Stimulated activated CD4-positive, alpha-beta T cell treated with anti-CD3 and anti-CD28 coated beads, Interleukin-12 subunit alpha, Interleukin-12 subunit beta, amount 100 ng/mL, for 48 hours (primary cell): ENCODE measurements around the gene SIRPA.

Source experiments
- DNase-seq, 3 donors: peaks; one replicate each; pipeline ENCODE4 v3.0.0-alpha.2; 2020; ENCODE audit warnings: low read depth in 2 of 3, low spot score in 1 of 3

The SIRPA gene

DNA sequence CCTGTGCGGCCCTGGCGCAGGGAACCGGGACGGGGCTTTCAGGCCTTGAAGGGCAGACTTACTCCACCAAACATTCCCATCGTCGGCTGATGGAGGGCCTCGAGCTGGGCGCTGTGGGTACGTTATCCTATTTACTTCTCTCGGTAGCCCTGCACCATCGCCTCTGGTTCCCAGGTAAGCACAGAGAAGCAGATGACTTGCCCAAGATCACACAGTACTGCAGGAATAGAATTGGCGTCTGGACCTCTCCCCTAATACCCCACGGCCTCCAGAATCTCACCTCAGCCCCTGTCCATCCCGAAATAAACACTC is 52.3 kb downstream of the SIRPA start:
- no peak for DNase-seq

- DNase-seq = no peak
Observed at GRCh38 chr20:1949347-1950100, 54.3 kb downstream of the SIRPA start.

DNA sequence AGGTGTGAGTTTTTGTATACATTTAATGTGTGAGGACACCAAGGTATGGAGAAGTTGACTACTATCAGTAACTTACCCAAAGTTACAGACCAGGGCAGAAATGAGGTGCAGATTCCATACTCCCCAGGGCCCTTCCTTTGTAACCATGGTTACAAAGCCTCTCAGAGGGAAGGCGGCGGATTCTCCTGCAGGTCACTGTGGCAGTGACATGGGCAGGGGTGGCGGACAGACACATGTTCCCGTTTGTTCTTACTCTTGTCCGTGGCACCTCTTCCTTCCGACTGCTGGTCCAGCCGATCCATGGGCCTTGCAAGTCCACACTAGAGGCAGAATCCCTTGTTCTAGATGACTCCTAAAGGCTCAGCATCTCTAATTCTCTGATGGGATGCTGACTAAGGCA is 55.6 kb downstream of the SIRPA start:
- no peak for DNase-seq

DNA sequence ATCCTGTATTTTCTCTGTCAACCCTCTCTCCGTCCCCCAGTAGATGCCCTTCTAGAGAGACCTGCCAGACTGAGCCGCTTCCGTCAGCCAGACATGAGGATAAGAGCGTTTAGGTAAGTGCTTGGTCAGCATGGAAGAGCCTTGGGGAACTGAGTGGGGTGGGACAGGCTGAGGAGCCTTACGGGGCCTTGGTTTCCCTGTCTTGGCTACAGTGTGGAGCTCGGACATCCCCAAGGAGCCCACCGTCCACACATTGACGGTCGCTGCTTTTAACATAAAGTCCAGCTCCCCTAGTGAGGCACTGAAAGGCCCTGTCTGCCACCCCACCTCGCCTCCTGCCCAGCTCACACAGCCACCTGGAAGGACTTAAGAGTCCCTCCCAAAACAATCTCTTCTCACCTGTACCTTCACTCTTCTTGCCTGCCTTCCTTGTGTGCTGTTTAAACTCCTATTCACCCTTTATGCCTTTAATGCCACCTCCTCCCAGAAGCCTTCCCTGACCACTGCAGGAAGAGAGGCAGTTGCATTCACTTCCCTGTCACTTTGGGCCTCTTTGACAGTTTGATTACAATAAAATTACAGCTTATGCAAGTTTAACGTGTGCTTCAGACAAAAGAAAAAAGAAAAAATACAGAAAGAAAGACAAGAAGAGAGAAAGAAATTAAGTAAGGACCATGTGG is 56.4 kb downstream of the SIRPA start:
- DNase-seq = no peak

- DNase-seq = no peak
Observed at GRCh38 chr20:1952737-1953530, 57.7 kb downstream of the SIRPA start.

DNA sequence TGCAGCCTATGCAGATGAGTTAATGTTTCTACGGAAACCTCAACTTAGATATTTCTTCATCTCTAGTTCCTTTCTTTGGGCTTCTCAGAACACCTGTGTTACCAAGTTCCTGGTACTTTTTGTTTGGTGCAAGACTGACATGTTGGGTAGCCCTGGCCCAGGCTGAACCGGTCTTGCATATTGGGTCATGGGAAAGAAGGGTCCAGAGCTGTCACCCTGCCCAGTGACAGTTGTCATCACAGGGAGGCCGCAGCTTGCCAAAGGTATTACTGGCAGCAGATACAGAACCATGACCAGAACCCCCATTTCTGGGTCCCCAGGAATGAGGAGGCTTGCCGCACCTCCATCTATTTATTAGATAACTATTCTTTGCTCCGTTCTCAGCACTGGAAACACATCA is 58.4 kb downstream of the SIRPA start:
- no peak for DNase-seq

DNA sequence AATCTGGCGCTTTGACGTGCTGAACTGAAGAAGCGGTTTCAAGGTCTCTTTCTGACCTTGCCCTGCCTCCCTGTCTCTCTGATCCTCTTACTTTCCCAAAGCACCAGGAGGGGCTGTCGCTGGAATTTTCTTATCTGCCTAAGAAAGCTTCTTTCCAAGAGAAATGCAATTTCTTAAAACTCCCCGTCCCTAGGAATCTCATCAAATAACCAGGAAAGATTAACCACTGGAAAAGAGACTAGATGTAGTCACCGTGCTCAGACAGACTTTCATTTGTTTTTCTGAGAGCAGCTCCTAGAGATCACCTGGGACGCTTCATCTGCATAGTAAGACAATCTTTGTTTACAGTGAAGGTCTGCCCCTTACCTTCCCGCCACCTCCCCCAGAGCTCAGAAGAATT is 60.0 kb downstream of the SIRPA start:
- no peak for DNase-seq

- no peak for DNase-seq
Observed at GRCh38 chr20:1958426-1958825, 63.2 kb downstream of the SIRPA start.

DNA sequence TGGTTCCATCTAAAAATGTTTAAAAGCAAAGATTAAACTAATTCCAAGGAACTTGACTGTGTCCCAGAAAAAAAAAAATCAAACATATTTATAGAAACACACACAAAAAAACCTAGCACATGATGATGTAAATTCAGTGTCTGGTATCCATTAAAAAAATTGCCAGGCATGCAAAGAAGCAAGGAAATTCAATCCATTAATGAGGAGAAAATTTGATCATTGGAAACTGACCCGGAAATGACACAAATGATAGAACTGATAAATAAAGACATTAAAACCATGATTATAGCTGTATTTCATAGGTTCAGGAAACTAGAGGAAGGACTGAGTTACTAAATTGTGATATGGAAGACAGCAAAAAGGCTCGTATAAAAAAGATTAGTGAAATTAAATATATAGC is 63.9 kb downstream of the SIRPA start:
- no peak for DNase-seq

GRCh38 chr20:1961374-1961773 is 66.2 kb downstream of the SIRPA start:
- no peak for DNase-seq

DNA sequence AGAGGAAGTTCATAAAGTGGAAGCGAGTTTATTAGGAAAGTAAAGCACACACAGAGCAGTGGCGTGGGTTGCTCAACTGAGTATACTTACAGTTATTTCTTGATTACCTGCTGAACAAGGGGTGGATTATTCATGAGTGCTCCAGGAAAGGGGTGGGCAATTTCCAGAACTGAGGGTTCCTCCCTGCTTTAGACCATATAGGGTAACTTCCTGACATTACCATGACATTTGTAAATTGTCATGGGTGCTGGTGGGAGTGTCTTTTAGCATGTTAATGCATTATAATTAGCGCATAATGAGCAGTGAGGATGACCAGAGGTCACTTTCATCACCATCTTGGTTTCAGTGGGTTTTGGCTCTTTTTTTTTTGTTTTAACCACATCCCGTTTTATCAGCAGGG is 68.9 kb downstream of the SIRPA start:
- DNase-seq = no peak

GRCh38 chr20:1964659-1965405 is 69.6 kb downstream of the SIRPA start:
- DNase-seq = no peak

DNA sequence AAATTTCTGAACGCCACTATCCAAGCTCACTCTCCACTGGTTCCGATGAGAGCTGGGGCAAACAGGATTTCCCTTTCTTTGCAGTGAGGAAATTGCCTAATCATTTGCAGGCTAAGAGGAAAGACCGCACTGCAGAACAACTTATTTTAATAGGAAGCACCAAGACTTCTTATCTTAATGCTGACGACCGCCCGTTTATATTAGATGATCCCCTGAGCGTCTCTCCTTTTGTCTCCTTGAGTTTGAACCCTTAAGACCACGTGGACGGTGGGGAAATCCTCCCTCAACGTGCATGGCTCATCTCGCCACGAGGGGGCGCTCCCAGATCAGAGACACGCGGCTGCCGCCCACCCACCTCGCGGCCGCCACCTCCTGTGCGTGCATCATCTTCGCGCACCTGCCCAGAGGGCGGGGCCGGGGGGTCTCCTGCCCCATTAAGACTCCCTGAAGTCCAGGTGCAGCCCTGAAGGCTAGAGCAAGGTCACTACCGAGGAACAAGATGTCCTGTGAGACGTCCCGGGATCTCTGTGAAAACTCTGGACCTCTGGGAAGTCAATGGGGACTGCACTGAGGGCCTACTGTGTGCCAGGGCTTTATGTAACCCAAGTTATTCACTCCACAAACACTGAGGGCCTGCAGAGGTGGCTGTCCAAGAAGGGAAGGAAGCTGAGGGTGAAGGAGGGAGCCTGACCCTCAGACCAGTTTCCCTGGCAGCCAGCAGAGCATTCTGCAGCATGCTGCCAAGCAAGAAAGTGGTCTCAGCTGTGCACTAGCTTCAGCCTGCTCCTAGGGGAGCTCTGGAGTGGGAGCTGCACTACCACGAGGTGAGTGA is 70.5 kb downstream of the SIRPA start:
- peak; percentile 78 to 83 (median 79) for DNase-seq

DNA sequence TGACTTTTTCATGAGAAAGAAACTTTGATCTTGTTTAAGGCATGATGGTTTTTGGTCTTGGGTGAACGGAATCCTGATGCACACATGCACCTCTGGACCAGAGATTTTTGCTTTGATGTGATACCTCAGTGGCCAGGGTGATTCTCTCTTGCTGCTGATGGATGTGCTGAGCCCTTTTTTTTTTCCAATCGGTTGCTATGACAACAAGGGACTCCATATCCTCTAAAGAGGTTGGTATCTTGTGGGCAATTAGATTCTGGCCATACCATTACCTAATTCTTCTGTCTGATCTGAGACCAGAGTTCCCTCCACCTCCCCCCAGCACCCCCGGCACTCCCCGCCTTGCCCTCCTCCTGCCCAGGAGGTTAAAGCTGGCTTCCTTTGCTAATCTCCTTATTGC is 73.8 kb downstream of the SIRPA start:
- no peak for DNase-seq

DNA sequence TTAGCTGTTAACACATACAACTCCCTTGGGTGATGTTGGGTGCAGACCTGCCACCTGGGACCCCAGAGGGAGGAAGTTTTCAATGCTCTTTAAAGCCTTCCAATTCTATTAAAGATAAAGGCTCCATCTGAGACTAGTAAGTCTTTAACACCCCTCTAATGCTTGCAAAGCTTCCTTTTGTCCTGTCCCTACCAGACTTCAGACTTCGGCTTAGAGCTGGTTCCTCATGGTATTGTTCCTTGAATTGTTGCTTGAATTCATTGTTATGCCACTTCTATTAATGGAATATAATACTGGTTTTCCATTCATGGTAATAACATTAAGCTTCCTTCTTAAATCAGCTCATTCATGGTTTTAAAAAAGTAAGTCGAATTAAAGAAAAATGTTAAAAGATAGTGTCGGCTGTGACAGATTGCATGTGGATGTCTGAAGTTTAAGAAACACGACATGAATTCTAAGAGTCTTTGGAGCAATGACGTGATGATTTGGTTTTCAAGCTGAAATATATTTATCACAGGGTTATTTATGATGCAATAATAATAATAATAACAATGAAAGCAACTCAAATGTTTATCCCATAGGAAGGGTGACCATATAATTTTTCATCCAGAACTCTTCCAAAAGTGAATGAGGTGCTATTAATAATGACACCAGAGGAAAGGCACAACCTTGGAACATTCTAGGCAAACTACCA is 76.8 kb downstream of the SIRPA start:
- DNase-seq = no peak

DNA sequence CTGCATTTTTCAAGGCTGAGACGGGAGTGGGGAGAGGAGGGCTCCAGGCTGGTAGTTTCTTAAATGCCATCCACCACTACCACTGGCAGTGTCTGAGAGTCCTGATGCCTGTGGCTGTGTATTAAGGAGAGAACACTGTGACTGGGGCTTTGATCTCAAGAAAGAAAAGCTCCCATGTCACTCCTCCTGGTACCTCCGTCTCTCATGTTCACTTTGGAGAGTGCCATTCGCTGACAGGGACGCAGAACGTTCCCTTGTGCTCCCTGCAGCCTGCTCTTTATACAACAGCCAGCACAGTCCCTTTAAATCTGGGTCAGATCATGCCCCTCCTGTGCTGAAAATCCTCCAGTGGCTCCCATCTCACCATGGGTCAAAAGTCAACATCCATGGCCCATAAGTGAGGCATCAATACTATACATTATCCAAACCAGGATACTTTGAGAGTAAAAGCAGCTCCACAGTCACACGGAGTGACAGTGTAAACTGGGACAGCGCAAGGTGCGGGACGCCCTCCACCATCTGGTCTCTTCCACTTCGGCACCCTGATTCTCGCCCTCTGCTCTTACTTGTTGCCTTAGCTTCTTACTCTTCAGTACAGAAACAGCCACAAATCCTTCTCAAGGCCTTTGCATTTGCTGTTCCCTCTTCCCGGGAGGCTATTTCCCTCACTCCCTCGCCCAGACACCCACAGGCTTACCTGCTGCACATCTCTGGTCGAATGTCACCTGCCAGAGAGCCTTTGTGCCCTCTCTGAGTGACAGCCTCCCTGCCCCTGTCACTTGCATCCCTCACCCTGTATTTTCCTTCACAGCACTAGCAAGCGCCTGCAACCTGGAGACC is 78.6 kb downstream of the SIRPA start:
- DNase-seq = no peak

DNA sequence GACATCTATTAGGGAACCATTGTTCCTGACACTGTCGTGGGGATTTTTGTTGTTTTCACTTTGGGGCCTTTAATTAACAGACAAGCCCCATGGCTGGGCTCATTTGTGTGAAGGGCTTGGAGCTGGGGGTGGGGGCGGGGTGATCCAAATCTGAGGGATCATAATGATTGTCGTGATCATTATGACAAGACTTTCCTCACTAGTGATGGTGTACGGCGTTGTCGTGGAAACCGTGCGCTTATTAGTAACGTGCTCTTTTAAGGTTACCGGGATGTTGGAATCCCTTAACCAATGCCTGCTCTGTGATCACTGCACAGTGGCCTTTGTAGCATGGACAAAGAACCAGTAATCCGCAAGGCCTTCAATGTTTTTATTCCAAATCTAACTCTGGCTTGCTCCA is 80.1 kb downstream of the SIRPA start:
- DNase-seq = no peak

DNA sequence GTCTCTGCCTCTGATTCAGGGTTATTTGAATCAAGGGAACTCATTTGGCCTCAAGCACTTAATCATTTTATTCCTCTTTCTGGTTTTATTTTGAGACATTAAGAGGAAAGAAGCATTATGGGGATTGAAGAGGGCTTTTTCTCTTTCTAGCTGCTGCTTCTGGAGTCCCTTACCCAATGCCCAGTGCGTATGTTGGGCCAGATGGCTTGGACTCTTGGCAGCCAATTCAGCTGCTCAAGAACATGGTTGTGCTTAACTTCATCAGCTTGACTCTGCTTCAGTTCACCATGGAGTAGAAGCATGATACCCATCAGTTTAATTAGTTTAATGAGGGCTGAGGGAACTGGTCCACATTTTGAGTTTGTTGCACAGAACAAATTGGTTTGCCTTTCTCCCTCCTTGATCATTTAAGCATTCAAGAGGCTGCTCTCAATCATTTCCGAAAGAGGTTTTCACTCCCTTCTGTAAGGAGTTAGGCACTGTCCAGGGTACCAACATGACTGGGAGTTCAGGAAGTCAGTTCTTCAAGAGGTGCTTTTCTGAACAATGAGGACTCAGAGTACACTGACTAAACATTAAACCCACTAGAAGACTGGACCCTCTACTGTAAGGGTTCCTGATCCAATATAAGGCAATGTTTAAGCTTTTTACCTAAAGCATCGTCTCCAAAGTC is 84.0 kb downstream of the SIRPA start:
- no peak for DNase-seq

DNA sequence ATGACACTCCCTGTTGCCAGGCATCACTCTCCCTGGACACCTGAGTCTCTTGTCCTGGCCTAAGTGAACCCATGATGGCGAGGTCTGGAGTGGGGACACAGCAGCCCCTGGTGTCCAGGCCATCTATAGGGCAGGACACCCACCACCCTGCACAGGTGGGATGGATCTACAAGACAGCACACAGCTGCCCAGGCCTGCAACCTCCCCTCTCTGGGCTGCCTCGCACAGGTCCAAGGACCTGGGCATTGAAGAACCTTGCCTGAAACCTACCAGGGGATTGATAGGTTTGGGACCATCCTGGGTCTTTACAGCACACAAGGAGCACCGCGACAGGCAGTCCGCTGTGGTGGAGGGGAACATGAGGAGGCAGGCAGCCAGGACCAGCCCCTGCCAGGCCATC is 87.5 kb downstream of the SIRPA start:
- no peak for DNase-seq
